Gastrocnemius medialis (tissue), 4 donors: ENCODE measurements around the gene TTC28.

Experiments
- CTCF ChIP-seq, 5 experiments: fragments of 450-650 bp in 3 of 5; fragments of 200-600 bp in 2 of 5; sonication (generic) in 2 of 5; IDR thresholded peaks in 4 of 5; conservative IDR thresholded peaks in 1 of 5; 1 replicate in 4 of 5; 2 replicates in 1 of 5; pipeline ENCODE4 v1.5.1; 2016 to 2019; ENCODE audit warnings: antibody characterized with exemption in 5 of 5, mild to moderate bottlenecking in 3 of 5, moderate library complexity in 3 of 5
- POLR2A ChIP-seq, 2 donors: fragments of 450-650 bp; IDR thresholded peaks; one replicate each; pipeline ENCODE4 v1.6.1; 2017; ENCODE audit warnings: antibody characterized with exemption in 2 of 2, mild to moderate bottlenecking in 2 of 2, moderate library complexity in 2 of 2

GRCh38 chr22:27983361-27983791, 696.3 kb downstream of the TTC28 start:
- TF ChIP-seq POLR2A (IDR thresholded peaks at IDR 0.05) (no peak), CTCF (IDR thresholded peaks at IDR 0.05 in 4 of 5, conservative IDR thresholded peaks at IDR 0.05 in 1 of 5) (no peak)
